HG03571 (cell line): Measurements from ENCODE around the gene RRBP1.

Experiments used
- ATAC-seq: cut with Tn5 transposase; IDR thresholded peaks from one replicate; pipeline ENCODE4 v1.9.1; 2021; ENCODE audit not compliant: unreplicated experiment

RRBP1 gene

DNA sequence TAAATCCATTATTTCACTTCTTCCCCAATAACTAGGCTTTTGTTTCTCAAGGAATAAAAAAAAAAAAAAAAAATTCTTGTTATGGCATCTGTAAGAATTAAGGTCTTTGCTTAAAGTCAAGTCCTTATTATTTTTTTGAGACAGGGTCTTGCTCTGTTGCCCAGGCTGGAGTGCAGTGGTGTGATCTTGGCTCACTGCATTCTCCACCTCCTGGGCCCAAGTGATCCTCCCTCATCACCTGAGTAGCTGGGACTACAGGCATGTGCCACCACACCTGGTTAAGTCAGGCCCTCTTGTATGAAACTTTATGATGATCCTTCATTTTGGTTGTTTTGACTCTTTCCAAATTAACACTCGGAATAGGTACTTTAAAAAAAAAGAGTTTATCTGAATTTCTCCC is 94.9 kb downstream of the RRBP1 start:
- no peak for ATAC-seq

DNA sequence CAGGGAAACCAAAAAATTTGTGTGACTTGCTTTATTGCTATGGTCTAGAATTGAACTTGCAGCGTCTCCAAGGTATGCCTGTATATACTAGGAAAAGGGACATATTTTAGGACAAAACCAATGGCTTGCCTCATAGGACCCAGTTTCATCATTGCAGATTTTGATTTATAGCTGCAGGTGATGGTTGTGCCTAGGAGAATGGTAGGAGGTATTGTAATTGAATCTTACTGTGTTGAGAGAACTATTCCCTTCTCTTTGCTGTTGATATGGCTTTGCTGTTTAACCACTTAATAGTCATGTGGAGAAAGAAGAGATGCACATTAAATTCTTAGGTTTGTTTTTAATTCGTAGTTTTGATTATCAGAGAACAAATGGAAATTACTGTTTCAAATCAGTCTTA is 95.8 kb downstream of the RRBP1 start:
- no peak for ATAC-seq

DNA sequence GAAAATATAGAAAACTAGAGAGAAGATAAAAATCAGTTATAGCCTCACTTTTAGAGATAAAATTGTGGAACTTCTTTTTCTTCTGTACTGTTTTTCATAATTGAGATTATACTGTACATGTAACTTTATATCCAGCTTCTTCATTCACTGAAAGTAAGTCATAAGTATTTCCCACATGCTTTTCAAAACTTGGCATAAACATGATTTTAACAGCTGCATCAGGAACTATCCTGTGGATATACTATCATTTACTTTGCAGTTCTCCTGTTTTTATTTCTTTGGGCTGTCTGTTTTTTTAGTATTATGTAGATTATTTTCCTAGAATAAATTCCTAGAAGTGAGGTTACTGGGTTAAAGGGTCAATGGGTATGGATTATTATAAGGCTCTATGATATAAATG is 97.4 kb downstream of the RRBP1 start:
- ATAC-seq = no peak

DNA sequence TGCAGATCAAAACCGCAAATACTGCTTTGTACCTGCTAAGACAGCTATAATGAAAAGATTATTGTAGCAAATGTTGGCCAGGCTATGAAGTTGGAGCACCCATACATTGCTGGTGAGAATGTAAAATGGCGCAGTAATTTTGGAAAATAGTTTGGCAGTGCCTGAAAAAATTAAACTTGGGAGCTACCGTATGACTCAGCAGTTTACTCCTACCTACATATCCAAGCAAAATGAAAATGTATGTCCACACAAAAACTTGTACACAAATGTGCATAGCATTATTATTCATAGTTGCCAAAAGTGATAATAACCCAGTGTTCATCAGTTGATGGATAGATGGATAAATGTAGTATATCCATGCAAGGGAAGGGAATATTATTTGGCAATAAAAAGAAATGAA is 98.9 kb downstream of the RRBP1 start:
- ATAC-seq = no peak

DNA sequence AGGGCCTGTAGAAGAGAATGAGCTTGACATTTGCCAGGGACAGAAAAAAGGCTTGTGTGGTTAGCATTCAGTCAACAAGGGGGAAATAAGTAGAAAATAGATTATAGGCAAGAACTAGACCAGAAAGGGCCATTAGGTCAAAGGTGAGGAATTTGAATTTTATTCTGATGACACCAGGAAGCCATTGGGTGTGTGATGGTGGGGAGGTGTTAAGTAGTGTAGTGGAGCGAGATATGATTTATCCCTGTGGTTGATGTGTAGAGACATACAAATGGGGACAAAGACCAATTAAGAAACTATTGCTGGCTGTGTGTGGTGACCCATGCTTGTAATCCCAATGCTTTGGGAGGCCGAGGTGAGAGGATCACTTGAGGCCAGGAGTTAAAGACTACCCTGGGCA is 101.1 kb downstream of the RRBP1 start:
- ATAC-seq = no peak

DNA sequence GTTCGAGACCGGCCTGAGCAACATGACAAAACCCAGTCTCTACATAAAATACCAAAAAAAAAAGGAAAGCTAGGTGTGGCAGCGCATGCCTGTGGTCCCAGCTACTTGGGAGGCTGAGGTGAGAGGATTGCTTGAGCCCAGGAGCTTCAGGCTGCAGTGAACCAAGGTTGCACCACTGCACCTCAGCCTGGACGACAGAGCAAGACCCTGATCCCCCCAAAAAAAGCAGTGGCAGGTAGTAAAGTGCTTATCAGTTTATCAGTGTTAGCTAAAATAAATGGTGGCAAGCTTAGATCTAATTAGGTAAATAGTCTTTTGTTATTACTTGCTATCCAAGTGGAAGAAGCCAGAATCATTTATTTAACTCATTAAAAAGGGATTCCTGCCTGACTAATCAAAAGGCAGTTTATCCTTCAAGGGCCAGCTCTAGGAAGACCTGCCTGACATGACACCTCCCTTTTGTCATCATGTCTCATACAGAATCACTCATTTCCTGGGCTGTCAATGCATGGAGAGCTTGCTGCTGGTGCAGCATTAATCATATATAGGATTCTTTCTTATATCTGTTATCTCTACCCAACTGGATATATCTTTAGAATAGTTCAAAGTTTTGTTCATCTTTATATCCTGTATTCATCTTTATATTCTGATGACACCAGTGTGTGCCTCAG is 102.5 kb downstream of the RRBP1 start:
- ATAC-seq = no peak

DNA sequence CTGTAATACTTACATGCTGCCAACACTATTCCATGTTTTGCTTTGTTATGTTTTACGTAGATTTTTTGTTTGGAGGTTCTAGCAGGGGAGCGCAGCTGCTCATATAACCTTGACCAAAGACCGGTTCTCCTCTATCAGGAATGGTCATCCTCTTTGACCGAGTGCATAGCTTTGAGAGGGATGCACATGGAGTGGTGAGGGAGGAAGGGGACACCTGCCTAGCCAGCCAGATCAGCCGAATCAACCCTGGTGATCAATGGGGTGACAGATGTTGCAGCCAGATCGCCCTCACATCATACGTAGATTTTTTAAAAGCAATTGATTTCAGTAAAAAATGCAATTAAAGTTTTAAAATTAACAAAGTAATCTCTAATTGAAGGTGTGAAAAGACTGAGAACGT is 105.8 kb downstream of the RRBP1 start:
- ATAC-seq = no peak

DNA sequence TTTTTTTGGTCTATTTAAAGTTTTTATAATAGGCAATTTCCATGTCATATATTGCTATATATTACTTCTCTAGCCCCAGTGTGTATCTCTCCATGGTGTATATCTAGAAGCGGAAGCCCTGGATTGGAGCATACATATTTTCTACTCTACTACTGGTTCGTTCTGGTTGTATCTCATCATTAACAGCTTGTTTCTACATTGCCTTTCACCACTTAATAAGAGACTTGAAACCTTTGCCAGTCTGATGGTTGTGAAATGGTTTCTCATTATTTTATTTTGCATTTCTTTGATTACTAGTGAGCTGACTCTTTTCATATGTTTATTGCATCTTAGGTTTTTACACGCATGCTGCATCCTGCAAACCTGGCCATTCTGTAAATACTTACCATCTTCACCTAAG is 108.6 kb downstream of the RRBP1 start:
- no peak for ATAC-seq

DNA sequence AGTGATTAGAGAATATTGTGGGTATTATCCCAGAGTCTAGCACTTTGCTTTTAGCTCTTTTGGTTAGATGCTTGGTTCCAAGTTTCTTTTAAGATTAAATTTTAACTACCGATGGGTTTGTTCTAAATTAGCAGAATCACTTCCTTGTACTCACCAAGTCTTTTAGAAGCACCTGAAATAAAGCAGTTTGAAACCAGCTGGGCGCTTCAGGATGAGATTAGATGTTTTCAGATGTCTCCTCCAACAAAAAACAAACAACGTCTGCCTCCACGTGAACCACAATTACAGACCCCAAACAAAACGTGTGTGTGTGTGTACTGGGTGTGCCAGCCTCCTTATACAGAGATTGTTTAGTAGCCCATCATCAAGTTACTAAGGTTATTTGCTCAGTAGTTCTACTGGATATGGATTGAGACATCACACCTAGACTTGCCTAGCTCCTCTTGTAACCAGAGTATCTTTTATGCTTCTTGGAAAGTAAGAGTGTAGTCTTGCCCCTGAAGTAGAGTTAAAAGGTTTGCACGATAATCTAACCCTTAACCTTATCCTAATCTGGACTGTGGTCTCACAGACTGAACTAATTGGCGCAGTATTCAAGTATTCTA is 109.9 kb downstream of the RRBP1 start:
- no peak for ATAC-seq

DNA sequence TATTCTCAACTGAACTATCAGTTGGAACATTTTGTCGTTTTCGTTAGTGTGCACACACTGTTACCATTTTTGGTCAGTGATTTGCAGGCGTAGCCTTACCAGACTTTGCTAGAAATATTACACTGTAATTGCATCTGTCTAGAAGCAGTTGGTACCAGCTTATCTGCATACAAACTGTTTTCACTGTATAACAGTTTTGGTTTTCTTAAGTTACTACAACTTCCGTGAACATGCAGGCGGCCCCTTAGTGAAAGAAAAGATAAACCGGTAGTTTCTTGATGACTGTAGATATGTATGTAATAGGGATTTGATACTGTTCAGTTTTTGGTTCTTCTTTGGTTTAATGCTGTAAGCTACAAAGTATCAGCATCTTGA is 110.9 kb downstream of the RRBP1 start:
- no peak for ATAC-seq

DNA sequence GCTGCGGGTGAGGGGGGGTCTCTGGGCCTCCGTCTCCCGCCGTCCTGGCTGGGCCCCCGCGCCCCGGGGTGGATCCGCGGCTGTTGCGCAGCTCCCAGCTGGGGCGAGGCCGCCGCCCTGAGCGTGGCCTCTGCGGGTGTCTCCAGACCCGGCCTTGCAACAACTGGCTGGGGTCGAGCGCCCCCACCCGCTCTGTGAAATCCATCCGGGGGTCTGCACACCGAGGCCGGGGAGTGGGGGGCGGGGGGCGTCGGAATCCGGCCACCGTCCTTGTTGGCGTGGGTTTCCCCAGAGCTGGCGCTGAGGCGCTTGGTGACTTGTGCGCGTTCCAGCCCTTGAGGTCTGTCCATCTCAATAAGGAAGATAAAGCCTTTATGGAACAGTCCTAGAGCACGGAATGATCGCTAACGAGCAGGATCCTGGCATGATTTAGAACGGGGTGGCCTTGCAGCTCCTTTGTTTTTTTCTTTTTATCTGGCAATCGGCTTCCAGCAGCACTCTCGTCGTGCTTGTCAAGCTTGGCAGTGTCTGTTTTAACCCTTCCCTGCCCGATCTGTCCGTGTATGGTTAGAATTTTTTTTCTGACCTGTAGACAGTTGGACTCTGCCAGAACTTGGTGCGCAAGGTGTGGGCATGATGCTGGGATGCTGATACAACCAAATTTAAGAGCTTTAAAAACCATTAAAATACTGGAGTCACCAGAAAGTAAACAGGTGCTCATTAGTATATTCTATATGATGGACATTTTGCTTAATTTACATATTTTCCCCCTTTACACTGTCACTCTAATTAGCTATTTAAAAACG is 111.5 kb downstream of the RRBP1 start:
- ATAC-seq = peak; percentile 18

DNA sequence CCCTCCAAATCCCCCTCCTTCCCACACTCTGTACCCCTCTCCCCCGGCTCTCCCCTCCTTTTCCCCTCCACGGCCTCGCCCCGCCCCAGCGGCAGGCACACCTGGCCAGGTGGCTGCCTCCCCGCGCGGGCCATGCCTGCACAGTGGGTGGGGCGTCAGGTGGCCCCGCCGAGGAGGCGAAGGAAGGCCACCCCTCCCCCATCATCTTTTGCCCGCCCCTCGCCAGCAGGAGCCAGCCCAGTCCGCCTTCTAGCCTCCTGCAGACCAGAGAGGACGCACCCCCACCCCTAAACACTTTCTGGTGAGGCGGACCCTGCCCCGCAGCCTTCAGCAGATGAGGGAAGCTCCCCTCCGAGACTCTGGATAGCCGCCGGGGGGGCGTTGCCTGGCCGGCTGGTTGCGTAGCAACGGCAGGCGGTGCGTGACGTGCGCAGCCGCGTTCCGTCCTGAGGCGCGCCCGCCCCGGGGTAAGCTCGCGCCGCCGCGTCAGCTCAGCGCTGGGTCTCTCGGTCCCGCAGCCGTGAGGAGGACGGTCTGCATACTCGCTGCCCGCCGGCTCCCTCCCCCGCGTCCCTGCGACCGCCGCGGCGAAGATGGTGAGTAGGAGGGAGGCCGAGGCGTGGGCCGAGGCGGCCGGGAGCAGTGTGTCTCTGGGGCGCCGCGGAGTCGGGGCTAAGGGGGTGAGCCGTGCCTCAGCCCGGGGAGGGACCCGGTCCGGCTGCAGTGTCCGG is 112.3 kb downstream of the RRBP1 start, which contains the start of gene DSTN:
TSS of gene DSTN (plus strand) at position 460 of the 731 bp plus-strand sequence. CDS start at position 594, 134 bp downstream.
- peak; percentile 91 for ATAC-seq

DNA sequence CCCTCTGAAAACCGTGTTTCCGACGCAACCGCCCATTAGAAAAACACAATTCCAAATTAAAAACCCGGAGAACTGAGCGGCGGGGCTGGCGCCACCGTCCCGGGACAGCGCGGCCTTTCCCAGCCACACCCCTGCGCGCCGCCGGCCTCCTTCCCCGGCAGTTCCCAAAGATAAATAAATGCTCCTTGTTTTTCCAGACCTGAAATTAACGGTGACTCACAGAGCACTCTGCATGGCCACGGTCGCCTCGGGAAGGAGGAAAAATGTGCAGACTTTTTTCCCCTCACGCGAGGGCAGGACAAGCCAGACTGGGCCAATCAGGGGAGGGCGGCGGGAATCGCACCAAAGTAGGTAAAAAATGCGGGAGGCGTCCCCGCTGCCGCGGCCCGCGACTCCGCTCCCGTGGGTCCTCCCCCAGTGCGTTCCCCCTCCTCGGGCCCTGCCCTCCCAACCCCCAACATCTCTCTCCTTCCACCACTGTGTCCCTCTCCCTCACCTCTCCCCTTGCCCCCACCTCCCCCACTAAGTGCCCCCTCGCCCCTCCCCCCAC is 113.0 kb downstream of the RRBP1 start:
- ATAC-seq = no peak

DNA sequence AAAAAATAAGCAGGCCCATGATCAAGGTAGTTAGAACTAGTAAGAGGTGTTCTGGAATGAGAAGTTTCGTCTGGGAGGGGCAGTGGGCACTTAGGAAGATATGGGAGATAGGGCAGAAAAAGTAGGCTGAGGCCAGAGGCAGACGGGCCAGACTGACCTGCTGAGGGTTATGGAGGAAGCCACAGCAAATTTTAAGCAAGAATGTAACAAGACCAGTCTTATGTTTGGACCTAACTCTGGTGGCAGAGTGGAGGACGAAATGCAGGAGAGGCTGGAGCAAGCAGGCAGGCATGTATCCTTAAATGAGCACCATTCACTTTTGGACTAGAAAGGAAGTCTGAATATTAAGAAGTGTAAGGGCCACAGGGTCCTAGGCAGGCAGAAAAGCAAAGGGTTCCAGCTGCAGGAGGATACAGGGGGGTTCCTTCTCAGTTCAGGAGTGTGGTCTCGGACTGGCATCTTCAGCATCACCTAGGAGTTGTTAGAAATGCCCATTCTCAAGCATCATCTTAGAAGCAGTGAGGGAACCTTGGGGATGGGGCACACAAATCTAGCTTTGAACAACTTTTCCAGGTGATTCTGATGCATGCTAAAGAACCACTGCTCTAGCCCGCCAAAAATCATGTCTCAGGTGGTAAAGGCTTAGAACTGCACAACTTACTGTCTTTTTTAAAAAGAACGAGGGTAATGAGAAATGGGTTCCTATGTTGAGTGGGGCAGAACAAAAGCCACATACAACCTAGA is 113.8 kb downstream of the RRBP1 start:
- ATAC-seq = no peak

DNA sequence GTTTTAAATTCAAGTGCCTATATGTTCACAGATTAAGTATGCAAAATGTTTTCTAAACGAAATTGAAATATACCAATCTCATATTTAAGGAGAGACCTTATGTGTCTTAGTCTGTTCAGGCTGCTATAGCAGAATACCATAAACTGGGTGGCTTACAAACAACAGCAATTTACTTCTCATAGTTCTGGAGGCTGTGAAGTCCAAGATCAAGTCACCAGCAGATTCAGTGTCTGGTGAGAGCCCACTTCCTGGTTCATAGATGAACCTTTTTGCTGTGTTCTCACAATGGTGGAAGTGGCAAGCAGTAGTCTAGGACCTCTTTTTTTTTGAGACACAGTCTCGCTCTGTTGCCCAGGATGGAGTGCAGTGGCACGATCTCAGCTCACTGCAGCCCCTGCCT is 115.7 kb downstream of the RRBP1 start:
- ATAC-seq = no peak

DNA sequence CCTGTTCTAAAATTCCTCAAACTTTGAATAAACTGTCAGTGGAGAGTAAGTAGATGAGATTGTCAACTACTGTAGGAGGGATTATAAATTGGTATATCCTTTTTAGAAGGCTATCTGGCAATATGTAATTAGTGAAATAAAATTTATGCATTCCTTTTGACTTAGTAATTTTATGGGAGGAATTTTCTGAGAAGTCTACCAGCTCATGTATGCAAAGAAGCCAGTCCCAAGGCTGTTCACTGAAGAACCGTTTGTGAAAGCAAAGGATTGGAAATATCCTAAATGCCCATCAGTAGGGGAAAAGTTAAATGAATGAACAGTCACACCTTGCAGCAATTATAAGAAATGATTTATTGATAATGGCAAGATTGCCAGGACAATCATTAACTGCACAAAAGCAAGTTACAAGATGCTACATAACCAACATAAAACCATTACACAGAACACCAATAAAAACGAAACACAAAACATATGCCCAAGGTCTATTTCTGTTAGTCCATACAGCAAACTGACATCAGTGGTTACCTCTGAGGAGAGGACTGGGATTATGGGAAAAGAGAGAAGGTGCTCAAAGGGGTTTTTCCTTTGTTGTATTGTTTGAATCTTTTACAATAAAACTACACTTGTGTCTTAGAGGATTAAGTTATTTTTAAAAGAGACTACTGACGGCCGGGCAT is 116.7 kb downstream of the RRBP1 start:
- no peak for ATAC-seq
